ENCODE results near the gene PCBP2. TPM values are rescaled to one million over a fixed set of nuclear protein-coding genes. Genes with fewer than 3 reads are reported as not detected.

The PCBP2 gene
- total RNA-seq, 1 donor from 2014 or later = 435 TPM

GRCh38 chr12:53483979-53484377 lies 32.1 kb downstream of the PCBP2 start:
- H3K9me3 Mint-ChIP-seq = no peaks in the 10 kb centered on the region
- TF ChIP-seq, protein P1, sequence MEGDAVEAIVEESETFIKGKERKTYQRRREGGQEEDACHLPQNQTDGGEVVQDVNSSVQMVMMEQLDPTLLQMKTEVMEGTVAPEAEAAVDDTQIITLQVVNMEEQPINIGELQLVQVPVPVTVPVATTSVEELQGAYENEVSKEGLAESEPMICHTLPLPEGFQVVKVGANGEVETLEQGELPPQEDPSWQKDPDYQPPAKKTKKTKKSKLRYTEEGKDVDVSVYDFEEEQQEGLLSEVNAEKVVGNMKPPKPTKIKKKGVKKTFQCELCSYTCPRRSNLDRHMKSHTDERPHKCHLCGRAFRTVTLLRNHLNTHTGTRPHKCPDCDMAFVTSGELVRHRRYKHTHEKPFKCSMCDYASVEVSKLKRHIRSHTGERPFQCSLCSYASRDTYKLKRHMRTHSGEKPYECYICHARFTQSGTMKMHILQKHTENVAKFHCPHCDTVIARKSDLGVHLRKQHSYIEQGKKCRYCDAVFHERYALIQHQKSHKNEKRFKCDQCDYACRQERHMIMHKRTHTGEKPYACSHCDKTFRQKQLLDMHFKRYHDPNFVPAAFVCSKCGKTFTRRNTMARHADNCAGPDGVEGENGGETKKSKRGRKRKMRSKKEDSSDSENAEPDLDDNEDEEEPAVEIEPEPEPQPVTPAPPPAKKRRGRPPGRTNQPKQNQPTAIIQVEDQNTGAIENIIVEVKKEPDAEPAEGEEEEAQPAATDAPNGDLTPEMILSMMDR (IDR thresholded peaks at IDR 0.05) = no peak
- TF ChIP-seq EZH2phosphoT487 (IDR thresholded peaks at IDR 0.05) (no peak), EZH2 (IDR thresholded peaks at IDR 0.05) (no peak)
- peaks cover 2% of the 10 kb centered on the region for H3K27me3 Mint-ChIP-seq (ENCODE audit: insufficient read depth, low read depth)
- H3K4me3 Mint-ChIP-seq = no peak overlapping the region
- Histone ChIP-seq H3K36me3 (peaks cover 14% of the 10 kb centered on the region), H2AFZ (replicated peaks) (no peak overlapping the region), H3K4me3 (no peak overlapping the region), H3K4me1 (peaks cover 24% of the 10 kb centered on the region), H3K27me3 (no peaks in the 10 kb centered on the region), H3K79me2 (ENCODE audit: low read depth) (peaks cover 23% of the 10 kb centered on the region), H3K9me3 (ENCODE audit: low read depth) (no peaks in the 10 kb centered on the region), H3F3A (ENCODE audit: low read depth) (peaks cover 64% of the 10 kb centered on the region), H3K27ac (peak overlapping the region; percentile 78), H4K20me1 (ENCODE audit: low read depth) (peaks cover 84% of the 10 kb centered on the region), H3K4me2 (no peak overlapping the region), H3K9ac (no peak overlapping the region)
- H3K4me1 Mint-ChIP-seq = peaks cover 18% of the 10 kb centered on the region
- DNase-seq (ENCODE audit: low spot score) = no peak
- no peak overlapping the region for H3K27ac Mint-ChIP-seq
- peaks cover 46% of the 10 kb centered on the region for H3K36me3 Mint-ChIP-seq

DNA sequence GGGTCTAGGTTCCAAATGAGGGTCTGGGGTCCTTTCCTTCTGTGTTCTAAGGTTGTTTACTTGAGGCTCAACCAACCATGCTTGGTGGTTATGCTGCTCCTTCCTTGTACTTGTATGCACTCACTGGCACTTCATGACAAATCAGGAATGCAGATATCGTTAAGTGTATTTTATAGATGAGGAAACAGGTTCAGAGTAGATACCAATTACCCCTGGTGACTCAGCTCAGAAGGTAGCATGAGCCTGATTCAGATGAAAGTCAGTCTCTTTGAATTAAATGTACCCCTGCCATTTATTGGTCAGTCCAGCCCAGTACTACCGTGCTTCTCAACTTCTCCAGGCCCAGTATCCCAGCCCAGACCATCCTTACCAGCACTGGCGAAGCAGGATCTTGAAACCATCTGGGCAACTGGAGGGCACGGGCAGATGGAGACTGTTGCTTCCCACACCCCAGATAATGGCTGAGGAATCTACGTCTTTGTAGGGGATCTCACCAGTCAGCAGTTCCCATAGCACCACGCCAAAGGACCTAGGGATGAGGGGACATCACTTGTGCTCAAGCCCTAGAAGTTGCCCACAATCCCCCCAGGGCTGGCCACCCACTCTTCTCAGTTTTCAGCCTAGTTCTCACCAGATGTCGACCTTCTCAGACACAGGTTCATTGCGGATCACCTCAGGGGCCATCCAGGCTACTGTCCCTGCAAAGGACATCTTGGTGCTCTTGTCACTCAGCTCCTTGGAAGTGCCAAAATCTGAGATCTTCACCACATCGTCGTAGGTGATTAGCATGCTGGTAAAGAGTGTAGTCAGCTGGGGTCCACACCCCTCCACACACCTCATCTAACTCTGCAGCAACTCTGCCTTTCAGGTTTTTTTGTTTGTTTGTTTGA lies 33.0 kb downstream of the PCBP2 start:
- Histone ChIP-seq H3K27ac (no peak overlapping the region), H3K4me1 (peaks cover 15% of the 10 kb centered on the region), H3K27me3 (no peaks in the 10 kb centered on the region), H3K4me3 (no peak overlapping the region), H3K9ac (no peak overlapping the region), H3K79me2 (ENCODE audit: low read depth) (peaks cover 24% of the 10 kb centered on the region), H3F3A (ENCODE audit: low read depth) (peaks cover 55% of the 10 kb centered on the region), H3K4me2 (no peak overlapping the region), H4K20me1 (ENCODE audit: low read depth) (peaks cover 79% of the 10 kb centered on the region), H2AFZ (replicated peaks) (no peak overlapping the region), H3K9me3 (ENCODE audit: low read depth) (no peaks in the 10 kb centered on the region), H3K36me3 (peaks cover 6% of the 10 kb centered on the region)
- Mint-ChIP-seq H3K27ac (peak overlapping the region; percentile 66), H3K9me3 (no peaks in the 10 kb centered on the region), H3K4me1 (peaks cover 16% of the 10 kb centered on the region), H3K4me3 (peak overlapping the region; percentile 10), H3K36me3 (peaks cover 45% of the 10 kb centered on the region), H3K27me3 (ENCODE audit: insufficient read depth, low read depth) (peaks cover 2% of the 10 kb centered on the region)
- TF ChIP-seq, protein P1 (IDR thresholded peaks at IDR 0.05) = no peak
- TF ChIP-seq EZH2 (IDR thresholded peaks at IDR 0.05) (no peak), EZH2phosphoT487 (IDR thresholded peaks at IDR 0.05) (no peak)
- DNase-seq (ENCODE audit: low spot score) = no peak

- Histone ChIP-seq H4K20me1 (ENCODE audit: low read depth) (peaks cover 67% of the 10 kb centered on the region), H2AFZ (replicated peaks) (no peak overlapping the region), H3K79me2 (ENCODE audit: low read depth) (peaks cover 30% of the 10 kb centered on the region), H3K36me3 (no peaks in the 10 kb centered on the region), H3K27ac (peak overlapping the region; percentile 58), H3F3A (ENCODE audit: low read depth) (peaks cover 43% of the 10 kb centered on the region), H3K4me3 (no peak overlapping the region), H3K4me2 (no peak overlapping the region), H3K9ac (no peak overlapping the region), H3K4me1 (peaks cover 8% of the 10 kb centered on the region), H3K27me3 (no peaks in the 10 kb centered on the region), H3K9me3 (ENCODE audit: low read depth) (no peaks in the 10 kb centered on the region)
- TF ChIP-seq, protein P1 (IDR thresholded peaks at IDR 0.05) = no peak
- TF ChIP-seq EZH2 (IDR thresholded peaks at IDR 0.05) (no peak), EZH2phosphoT487 (IDR thresholded peaks at IDR 0.05) (no peak)
- no peaks in the 10 kb centered on the region for H3K9me3 Mint-ChIP-seq
- H3K4me3 Mint-ChIP-seq = no peak overlapping the region
- peak overlapping the region; percentile 33 for H3K27ac Mint-ChIP-seq
- no peaks in the 10 kb centered on the region for H3K27me3 Mint-ChIP-seq (ENCODE audit: insufficient read depth, low read depth)
- peaks cover 43% of the 10 kb centered on the region for H3K36me3 Mint-ChIP-seq
- no peak for DNase-seq (ENCODE audit: low spot score)
- H3K4me1 Mint-ChIP-seq = peaks cover 13% of the 10 kb centered on the region
Measured at GRCh38 chr12:53485955-53486735, 34.2 kb downstream of the PCBP2 start.
